ENCODE data around the gene SETD3. TPM values are rescaled to one million over a fixed set of nuclear protein-coding genes. Genes with fewer than 3 reads are reported as not detected.

The SETD3 gene
- total RNA-seq, 2 donors from 2014 or later, result 84.2 to 114 TPM

GRCh38 chr14:99359906-99360305, 120.8 kb downstream of the SETD3 start:
- no peaks in the 10 kb centered on the region for H3K36me3 ChIP-seq
- H3K4me1 ChIP-seq, result no peaks in the 10 kb centered on the region
- H3K27ac ChIP-seq, result no peak overlapping the region
- H3K9me3 ChIP-seq, result no peaks in the 10 kb centered on the region
- H3K4me3 ChIP-seq, result no peak overlapping the region
- no peak for DNase-seq (ENCODE audit: low spot score)
- H3K27me3 ChIP-seq, result no peaks in the 10 kb centered on the region
- TF ChIP-seq CTCF (IDR thresholded peaks at IDR 0.05), result no peak

GRCh38 chr14:99357916-99358390, 122.7 kb downstream of the SETD3 start:
- Histone ChIP-seq H3K9me3 (no peaks in the 10 kb centered on the region), H3K27me3 (no peaks in the 10 kb centered on the region), H3K36me3 (no peaks in the 10 kb centered on the region), H3K4me3 (no peak overlapping the region), H3K27ac (no peak overlapping the region), H3K4me1 (no peaks in the 10 kb centered on the region)
- no peak for TF ChIP-seq CTCF (IDR thresholded peaks at IDR 0.05)
- no peak for DNase-seq (ENCODE audit: low spot score)

GRCh38 chr14:99357151-99357915, 123.3 kb downstream of the SETD3 start:
- Histone ChIP-seq H3K9me3 (no peaks in the 10 kb centered on the region), H3K4me3 (no peak overlapping the region), H3K27me3 (no peaks in the 10 kb centered on the region), H3K27ac (no peak overlapping the region), H3K36me3 (no peaks in the 10 kb centered on the region), H3K4me1 (no peaks in the 10 kb centered on the region)
- DNase-seq (ENCODE audit: low spot score), result no peak
- TF ChIP-seq CTCF (IDR thresholded peaks at IDR 0.05), result no peak

- no peak for TF ChIP-seq CTCF (IDR thresholded peaks at IDR 0.05)
- Histone ChIP-seq H3K27ac (no peak overlapping the region), H3K4me1 (no peaks in the 10 kb centered on the region), H3K27me3 (no peaks in the 10 kb centered on the region), H3K9me3 (no peaks in the 10 kb centered on the region), H3K4me3 (no peak overlapping the region), H3K36me3 (no peaks in the 10 kb centered on the region)
- no peak for DNase-seq (ENCODE audit: low spot score)
Observed at GRCh38 chr14:99356031-99356608, 124.5 kb downstream of the SETD3 start.

- Histone ChIP-seq H3K4me1 (no peaks in the 10 kb centered on the region), H3K27ac (no peak overlapping the region), H3K27me3 (no peaks in the 10 kb centered on the region), H3K9me3 (no peaks in the 10 kb centered on the region), H3K36me3 (no peaks in the 10 kb centered on the region), H3K4me3 (no peak overlapping the region)
- no peak for DNase-seq (ENCODE audit: low spot score)
- TF ChIP-seq CTCF (IDR thresholded peaks at IDR 0.05), result no peak
Observed at GRCh38 chr14:99354166-99354875, 126.3 kb downstream of the SETD3 start.
